Activated T-helper 1 cell treated with Interleukin-2 at 50 U/mL for 16 hours (primary cell): Measurements from ENCODE around the gene MCM3.

Experiments used
- DNase-seq: peaks from one replicate; pipeline ENCODE4 v3.0.0-alpha.2; 2020; ENCODE audit warnings: low read depth

Gene MCM3

DNA sequence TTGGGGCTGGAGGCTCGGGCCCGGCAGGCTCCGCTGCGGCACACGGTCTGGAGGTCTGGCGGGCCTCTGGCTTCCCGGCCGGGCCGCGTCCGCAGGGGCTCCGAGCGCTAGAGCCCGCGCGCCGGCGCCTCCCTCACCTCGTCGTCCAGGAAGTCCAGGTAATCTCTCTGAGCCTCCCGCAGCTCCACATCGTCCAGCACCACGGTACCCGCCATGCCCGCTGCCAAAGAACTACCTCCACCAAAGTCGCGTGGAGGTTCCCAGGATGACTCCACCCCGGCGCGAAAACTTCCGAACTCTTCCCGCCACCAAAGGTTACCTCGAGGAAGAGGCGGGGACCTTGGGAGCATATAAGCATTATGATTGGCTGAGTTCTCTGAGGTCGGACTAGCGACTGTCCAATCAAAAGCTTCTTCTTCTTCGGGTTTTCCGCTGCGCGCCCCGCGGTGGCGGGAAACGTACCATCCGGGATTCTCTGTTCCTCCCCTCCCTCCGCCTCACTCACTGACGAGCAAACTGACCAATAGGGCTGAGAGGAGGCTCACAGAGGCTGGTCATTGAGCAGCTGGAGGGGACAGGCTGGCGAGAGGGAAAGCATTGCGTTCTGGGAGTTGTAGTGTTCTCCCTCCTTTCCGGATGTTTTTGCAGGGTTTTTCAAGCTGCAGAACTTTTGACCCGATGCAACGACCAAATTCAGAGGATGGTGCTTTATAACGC is at the start of gene MCM3:
MCM3 (minus strand) TSS at position 283 of the 717 bp plus-strand sequence; CDS start at position 215, 68 bp downstream.
- peak; percentile 93 for DNase-seq

- DNase-seq = no peak
Measured at GRCh38 chr6:52333840-52334200, 49.3 kb upstream of the MCM3 start.

GRCh38 chr6:52331793-52332457 is 47.4 kb upstream of the MCM3 start:
- no peak for DNase-seq

DNA sequence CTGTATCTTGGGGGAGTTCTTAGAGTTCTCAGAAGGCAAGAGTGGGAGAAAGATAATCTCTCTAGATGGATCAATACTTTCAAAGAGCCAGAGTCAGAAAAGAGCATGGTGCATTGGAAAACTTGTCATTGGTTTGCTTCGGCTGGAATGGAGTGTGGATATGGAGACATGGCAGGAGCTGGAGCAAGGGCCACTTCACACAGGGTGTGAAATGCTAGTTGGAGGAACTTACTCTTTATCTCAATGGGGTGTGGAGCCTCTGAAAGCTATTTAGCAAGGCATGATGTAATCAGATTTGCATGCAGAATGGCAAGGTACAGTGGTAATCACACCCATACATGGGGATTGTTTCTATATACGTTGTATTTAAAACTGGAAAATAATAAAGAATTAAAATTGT is 45.9 kb upstream of the MCM3 start:
- no peak for DNase-seq

GRCh38 chr6:52328729-52329128 is 44.2 kb upstream of the MCM3 start:
- DNase-seq = no peak

DNA sequence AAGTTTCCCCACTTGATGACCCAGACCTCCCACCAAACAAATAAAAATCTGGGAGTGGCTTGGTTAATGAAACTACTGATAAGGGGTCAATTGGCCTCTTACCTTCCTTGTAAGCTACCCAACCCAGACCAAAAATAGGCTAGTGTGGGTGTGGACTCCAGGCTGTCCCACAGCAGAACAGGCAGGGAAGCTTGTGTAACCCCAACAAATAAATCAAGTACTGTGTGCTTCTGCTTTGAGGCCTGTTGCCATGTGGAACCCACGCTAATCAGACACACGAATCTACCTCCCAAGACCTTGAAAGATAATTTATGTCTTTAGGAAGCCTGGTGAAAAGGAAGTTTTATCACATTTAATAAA is 43.7 kb upstream of the MCM3 start:
- no peak for DNase-seq

DNA sequence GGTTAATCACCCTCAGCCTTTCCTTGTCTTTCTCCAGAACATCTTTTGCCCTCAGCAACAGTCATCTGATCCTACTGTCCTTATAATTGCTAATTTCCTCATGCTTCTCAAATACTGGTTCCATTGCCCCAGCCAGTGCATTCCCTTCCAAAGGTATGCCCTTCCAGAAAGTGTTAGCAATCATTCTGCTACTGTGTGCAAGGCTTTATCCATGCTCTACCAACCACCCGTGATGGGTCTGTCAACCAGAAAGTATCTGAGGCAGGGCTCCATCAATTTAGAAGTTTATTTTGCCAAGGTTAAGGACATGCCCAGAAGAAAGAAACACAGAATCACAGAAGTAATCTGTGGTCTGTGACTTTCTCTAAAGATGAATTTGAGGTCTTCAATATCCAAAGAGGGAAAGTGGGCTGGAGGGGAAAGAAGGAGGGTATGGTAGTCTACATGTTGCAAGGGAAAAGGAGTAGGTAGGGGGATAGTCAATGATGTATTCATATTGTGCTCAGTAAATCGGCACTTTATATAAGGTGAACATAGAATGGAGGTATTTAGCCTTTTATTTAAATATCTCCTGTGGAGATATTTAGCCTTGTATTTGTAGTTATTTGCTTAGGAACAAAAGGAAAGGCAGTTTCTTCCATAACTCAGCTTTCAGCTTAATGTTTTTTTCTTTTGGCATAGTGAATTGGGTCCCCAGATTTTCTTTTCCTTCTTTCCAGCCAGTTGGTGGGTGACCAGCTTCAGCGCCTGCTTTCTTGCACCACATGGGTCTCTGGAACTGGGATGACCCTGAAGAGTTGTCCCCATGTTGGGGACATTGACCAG is 42.2 kb upstream of the MCM3 start:
- DNase-seq = no peak

DNA sequence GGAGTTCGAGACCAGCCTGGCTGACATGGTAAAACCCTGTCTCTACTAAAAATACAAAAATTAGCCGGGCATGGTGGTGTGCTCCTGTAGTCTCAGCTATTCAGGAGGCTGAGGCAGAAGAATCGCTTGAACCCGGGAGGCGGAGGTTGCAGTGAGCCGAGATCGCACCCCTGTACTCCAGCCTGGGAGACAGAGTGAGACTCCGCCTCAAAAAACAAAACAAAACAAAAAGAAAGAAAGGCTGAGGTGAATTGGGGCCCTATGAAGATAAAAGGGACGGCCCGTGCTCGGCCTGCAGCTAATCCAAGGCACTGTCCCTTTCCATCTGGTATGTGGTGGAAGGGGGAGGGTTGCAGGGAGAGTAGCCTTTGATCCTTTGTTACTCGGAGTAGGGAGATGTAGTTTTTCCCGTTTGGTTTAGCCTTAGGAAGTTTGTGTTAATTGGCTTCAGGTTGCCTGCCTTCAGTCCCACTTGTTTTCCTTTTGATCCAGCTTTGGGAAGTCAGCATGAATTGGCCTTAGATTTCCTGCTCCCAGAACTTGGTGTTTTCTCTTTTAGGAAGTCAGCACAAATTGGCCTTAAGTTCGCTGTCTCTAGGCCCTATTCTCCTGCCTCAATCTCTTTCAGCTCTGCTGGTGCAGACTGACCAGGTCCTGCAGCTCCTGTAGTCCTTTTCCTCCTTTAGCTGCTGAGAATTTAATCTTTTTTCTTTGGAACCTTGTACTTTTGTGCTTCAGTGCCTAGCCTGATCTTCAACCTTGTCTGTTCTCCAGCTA is 41.3 kb upstream of the MCM3 start:
- DNase-seq = no peak

GRCh38 chr6:52324189-52324588 is 39.6 kb upstream of the MCM3 start:
- no peak for DNase-seq

DNA sequence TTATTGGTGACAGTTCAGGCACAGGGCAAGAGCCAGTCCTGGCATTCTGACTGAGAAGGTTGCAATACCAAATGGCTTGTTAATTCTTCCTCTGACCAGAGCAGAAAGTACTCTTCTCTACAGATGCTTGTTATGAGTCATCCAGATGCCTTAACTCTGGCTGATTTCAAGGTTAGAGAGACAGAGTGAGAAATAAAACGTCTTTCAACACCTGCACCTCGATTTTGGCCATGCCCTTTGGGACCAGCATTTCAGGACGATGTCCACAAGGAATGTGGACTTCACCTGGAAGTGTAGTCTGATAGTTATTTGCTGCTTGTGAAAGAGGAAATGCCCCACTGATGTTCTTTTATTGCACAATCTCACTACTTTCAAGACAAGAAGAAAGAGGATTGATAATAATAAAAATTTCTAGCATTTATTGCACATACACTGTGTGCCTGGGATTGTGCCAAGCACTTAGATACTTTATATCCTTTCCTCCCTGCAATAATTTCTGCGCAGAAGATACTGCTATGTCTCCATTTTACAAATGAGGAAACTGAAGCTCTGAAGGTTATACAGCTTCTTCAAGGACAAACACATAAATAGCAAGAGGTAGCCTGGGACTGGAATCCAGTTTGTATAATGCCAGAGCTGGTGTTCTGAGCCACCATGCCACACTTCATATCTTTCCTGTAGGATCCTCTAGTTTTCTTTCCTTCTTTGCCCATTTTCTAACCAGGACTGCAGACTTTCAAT is 33.5 kb upstream of the MCM3 start:
- DNase-seq = no peak

- no peak for DNase-seq
Measured at GRCh38 chr6:52317211-52317610, 32.7 kb upstream of the MCM3 start.

DNA sequence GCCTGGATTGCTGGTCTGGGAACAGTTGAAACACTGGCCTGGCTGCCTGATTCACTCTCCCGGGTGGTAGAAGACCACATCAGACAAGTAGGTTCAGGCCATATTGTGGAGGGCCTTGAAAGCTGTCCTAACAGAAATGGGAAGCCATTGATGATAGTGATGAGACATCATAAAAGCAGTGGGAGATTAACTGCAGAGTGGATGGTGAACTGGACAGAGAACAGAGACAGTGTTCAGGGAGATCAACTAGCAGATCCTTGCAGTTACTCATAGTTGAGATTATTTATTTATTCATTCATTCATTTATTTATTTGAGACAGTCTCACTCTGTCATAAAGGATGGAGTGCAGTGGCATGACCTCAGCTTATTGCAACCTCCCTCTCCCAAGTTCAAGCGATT is 30.2 kb upstream of the MCM3 start:
- no peak for DNase-seq

DNA sequence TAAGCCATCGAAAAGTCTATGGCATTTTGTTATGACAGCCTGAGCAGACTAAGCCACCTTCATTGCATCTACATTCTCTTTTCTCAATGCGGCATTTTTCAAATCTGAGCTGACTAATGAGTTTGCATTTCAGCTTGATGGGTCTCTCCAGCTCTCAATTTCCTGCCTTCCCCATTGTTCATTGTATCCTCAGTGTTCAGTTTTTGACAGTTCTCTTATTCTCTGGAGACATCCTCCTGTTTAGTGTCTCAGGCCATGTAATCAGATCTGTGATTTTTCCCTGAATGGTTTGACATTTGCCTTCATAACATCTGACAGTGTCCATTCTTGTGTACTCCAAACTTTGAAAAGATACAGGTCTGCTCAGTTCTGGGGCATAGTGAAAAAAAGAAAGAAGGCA is 27.9 kb upstream of the MCM3 start:
- no peak for DNase-seq

DNA sequence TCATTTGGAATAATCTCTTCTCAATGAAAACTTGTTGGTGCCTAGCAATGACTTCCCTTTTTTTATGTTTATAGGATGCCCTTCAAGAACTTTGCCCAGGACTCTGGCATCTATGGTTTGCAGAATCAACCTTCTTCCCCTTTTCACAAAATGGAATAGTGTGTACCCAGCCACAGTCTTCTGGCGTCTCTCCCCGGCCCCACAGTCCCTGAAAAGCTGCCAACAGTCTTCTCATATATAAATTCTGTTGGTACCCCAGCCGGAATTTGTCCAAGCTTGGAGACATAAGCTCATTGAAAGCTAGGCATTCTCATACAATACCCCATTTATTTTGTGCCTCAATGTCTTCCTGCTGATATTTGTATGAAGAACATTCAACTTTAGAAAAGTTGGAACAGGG is 26.4 kb upstream of the MCM3 start:
- DNase-seq = no peak

- no peak for DNase-seq
Measured at GRCh38 chr6:52307900-52308372, 23.4 kb upstream of the MCM3 start.

- DNase-seq = no peak
Measured at GRCh38 chr6:52306972-52307870, 22.7 kb upstream of the MCM3 start.

GRCh38 chr6:52305948-52306767 is 21.6 kb upstream of the MCM3 start:
- no peak for DNase-seq

- no peak for DNase-seq
Measured at GRCh38 chr6:52305411-52305810, 20.9 kb upstream of the MCM3 start.

- DNase-seq = no peak
Measured at GRCh38 chr6:52304983-52305390, 20.4 kb upstream of the MCM3 start.

DNA sequence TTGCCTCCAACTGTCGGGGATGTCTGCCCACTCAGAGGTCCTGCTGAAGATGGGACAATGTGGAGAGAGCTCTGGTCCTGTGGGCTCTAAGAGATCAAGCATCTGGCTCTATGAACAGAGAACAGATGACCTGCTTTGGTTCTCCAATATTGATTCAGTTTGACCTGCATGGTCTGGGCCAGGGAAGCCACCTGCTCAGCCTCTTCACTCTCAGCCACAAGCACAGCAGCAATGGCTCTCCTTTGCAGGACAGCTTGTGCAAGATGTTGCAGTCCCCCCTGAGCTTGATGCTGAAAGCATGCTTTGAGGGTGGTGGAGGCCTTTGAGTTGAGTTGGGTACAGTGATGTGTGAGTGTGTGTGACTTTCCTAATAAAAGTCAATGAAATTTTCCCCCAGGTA is 18.6 kb upstream of the MCM3 start:
- DNase-seq = no peak
